Nephron progenitor cell (in vitro differentiated cells): ENCODE measurements around the gene CRNKL1.

Experiments
- DNase-seq: peaks from one replicate; pipeline ENCODE4 v3.0.0; 2021
- H3K27ac Mint-ChIP-seq: 2 replicates; pipeline ENCODE4 v1.8.0; 2021; ENCODE audit warnings: mild to moderate bottlenecking, moderate library complexity, mixed read lengths
- H3K27me3 Mint-ChIP-seq: 2 replicates; pipeline ENCODE4 v1.8.0; 2021; ENCODE audit warnings: mild to moderate bottlenecking, low read depth, mixed read lengths; ENCODE audit not compliant: poor library complexity
- H3K36me3 Mint-ChIP-seq: 2 replicates; pipeline ENCODE4 v1.8.0; 2021; ENCODE audit warnings: low read depth, mixed read lengths
- H3K4me1 Mint-ChIP-seq: 2 replicates; pipeline ENCODE4 v1.8.0; 2021; ENCODE audit warnings: mixed read lengths
- H3K4me3 Mint-ChIP-seq: 2 replicates; pipeline ENCODE4 v1.8.0; 2021; ENCODE audit warnings: mild to moderate bottlenecking, moderate library complexity, mixed read lengths
- H3K9me3 Mint-ChIP-seq: 2 replicates; pipeline ENCODE4 v1.8.0; 2021; ENCODE audit warnings: mild to moderate bottlenecking, moderate library complexity, mixed read lengths
- TF ChIP-seq, protein P1 (sequence below): fragments of 200-600 bp; sonication (generic); IDR thresholded peaks from 2 replicates; pipeline ENCODE4 v1.5.0; 2021; ENCODE audit warnings: antibody characterized with exemption

CRNKL1 gene

DNA sequence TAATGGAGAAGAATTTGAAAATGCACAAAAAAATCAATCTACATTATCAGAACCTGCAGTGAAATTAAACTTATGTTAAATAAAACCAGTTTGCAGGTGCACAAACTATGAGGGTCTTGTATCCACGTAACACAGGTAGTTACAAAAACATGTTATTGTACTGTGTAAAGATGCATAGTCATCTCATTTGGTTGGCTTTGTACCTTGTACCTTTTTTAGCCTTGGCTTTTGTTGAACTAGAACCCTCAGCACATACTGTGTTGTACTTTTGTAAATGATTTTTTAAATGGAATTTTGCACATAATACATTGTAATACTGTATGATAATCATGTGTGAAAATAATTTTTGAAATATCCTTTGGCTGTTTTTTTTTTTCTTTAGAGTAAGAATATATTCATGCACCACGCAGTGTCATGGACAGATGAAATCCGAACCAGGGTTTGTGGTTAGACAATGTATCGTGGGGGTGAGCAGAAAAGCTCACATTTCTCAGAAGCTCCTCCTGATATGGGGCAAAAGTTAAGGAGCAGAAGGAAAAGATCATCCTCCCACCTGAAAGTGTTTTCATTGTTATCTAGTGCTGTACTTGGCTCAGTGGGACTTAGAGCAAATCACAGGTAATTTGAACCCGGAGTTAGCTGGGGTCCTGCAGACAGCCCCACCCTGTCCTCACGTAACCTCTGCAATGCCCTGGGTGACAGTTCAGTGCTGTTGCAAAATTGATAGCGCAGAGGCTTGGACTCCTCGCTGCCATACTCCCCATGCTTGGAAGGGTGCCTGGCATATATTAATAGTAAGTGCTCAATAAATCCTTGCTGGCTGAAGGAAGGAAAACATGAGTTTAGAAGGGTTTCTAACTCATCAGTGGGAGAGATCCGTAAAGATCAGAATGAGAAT, 49.9 kb downstream of the CRNKL1 start:
- H3K27ac Mint-ChIP-seq = peak overlapping the region; percentile 64

DNA sequence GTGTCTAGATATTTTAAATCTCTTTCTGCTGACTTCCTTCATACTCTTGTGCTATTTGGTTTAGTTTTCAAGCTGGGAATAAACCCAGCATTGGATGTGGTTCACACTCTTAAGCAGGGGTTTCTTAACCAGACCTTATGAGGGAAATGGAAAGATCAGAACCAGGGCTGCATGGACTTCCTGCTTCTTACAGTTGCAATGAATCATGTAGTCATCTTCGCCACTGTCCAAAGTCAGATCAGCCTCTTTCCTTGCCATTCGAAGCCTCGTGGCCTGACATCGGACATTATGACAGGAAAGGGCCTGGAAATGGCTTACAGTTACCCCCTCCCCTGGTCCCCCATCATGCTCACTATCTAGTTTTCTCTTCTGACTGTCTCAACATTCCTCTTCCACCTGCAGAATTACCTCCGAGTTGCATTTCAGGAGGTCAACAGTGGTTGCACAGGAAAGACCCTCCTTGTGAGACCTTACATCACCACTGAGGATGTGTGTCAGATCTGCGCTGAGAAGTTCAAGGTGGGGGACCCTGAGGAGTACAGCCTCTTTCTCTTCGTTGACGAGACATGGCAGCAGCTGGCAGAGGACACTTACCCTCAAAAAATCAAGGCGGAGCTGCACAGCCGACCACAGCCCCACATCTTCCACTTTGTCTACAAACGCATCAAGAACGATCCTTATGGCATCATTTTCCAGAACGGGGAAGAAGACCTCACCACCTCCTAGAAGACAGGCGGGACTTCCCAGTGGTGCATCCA, 51.9 kb downstream of the CRNKL1 start:
- Mint-ChIP-seq H3K36me3 (peaks cover 52% of the 10 kb centered on the region), H3K9me3 (no peaks in the 10 kb centered on the region), H3K4me1 (peaks cover 52% of the 10 kb centered on the region), H3K27ac (no peak overlapping the region), H3K27me3 (peaks cover 9% of the 10 kb centered on the region), H3K4me3 (no peak overlapping the region)
- TF ChIP-seq, protein P1, sequence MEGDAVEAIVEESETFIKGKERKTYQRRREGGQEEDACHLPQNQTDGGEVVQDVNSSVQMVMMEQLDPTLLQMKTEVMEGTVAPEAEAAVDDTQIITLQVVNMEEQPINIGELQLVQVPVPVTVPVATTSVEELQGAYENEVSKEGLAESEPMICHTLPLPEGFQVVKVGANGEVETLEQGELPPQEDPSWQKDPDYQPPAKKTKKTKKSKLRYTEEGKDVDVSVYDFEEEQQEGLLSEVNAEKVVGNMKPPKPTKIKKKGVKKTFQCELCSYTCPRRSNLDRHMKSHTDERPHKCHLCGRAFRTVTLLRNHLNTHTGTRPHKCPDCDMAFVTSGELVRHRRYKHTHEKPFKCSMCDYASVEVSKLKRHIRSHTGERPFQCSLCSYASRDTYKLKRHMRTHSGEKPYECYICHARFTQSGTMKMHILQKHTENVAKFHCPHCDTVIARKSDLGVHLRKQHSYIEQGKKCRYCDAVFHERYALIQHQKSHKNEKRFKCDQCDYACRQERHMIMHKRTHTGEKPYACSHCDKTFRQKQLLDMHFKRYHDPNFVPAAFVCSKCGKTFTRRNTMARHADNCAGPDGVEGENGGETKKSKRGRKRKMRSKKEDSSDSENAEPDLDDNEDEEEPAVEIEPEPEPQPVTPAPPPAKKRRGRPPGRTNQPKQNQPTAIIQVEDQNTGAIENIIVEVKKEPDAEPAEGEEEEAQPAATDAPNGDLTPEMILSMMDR = no peak
- DNase-seq = no peak

More for the DNA sequence above, 49.9 kb downstream of the CRNKL1 start:
- peaks cover 44% of the 10 kb centered on the region for H3K4me1 Mint-ChIP-seq
- H3K36me3 Mint-ChIP-seq = peaks cover 40% of the 10 kb centered on the region
- peaks cover 11% of the 10 kb centered on the region for H3K27me3 Mint-ChIP-seq
- TF ChIP-seq, protein P1 = no peak
- H3K4me3 Mint-ChIP-seq = peak overlapping the region; percentile 45
- no peak for DNase-seq
- H3K9me3 Mint-ChIP-seq = no peaks in the 10 kb centered on the region

DNA sequence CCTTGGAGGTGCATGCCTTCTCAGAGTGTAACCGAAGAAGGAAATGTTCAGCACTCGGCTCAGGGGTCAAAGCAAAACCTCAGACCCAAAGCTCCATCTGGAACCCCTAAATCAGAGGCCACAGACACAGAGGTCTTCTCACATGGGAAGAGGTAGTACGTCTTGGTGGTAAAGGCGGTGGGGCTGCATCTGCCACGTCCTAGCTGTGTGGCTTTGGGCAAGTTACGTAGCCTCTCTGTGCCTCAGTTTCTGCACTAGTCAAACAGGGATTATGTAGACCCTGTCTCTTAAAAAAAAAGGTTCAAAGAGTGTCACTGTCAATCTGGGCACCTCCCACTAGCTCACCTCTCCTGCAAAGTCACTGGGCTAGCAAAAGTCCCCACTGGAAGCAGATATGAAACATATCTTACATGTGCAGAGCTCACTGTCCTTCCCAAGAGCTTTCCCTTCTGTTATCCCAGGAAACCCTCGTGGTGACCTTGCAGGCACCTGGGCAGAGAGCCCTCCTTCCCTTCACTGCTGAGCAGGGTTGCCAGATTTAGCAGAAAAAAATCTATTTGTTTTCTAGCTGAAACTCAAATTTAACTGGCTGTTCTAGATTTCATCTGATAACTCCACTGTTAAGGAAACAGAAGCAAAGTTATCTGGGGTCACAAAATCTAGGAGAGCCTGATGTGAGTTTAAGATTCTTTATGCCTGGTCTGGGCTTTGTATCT, 53.1 kb downstream of the CRNKL1 start:
- H3K27me3 Mint-ChIP-seq = peaks cover 8% of the 10 kb centered on the region
- H3K9me3 Mint-ChIP-seq = no peaks in the 10 kb centered on the region
- no peak for DNase-seq
- H3K36me3 Mint-ChIP-seq = peaks cover 61% of the 10 kb centered on the region
- TF ChIP-seq, protein P1 = no peak
- peaks cover 55% of the 10 kb centered on the region for H3K4me1 Mint-ChIP-seq
- no peak overlapping the region for H3K27ac Mint-ChIP-seq
- H3K4me3 Mint-ChIP-seq = no peak overlapping the region

DNA sequence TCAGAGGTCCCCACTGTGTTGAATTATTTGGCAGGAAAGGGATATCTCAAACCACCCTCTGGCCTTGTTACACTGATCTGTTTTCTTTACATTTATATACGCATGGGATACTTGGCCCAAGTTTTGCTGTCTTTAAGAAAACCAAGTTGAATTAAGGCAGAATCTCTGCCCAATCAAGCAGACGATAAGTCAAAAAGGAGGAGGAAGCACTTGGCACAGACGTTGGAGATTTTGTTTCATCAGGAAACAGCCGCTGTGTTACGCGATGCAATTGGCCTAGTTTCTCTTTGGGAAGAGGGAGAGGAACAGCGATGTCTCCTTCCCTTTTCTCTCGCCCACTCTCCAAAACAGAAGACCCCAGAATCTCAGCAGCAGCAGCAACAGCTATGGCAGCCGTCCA, 55.3 kb downstream of the CRNKL1 start:
- H3K27me3 Mint-ChIP-seq = peaks cover 9% of the 10 kb centered on the region
- H3K4me1 Mint-ChIP-seq = peaks cover 52% of the 10 kb centered on the region
- no peak overlapping the region for H3K4me3 Mint-ChIP-seq
- TF ChIP-seq, protein P1 = no peak
- H3K36me3 Mint-ChIP-seq = peaks cover 62% of the 10 kb centered on the region
- H3K27ac Mint-ChIP-seq = peak overlapping the region; percentile 88
- H3K9me3 Mint-ChIP-seq = no peaks in the 10 kb centered on the region
- DNase-seq = no peak

DNA sequence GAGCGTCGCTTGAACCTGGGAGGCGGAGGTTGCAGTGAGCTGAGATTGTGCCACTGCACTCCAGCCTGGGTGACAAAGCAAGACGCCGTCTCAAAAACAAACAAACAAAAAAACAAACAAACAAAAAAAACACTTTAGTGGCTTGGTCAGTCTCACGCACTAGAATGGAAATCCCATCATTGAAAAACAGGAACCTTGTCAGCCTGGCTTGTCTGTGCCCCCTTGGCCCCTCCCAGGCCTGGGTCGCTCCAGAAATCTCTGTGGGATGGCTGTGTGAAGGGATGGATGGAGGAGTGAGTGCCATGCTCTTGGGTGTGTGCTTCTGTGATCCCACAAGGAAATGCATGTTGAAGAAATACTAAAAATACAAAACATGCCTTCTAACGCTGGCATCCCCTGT, 56.0 kb downstream of the CRNKL1 start:
- Mint-ChIP-seq H3K27ac (no peak overlapping the region), H3K27me3 (peaks cover 9% of the 10 kb centered on the region), H3K4me1 (peaks cover 54% of the 10 kb centered on the region), H3K36me3 (peaks cover 57% of the 10 kb centered on the region), H3K4me3 (no peak overlapping the region), H3K9me3 (no peaks in the 10 kb centered on the region)
- TF ChIP-seq, protein P1 = no peak
- no peak for DNase-seq
